Measurements from ENCODE around the gene NTRK3.

DNA sequence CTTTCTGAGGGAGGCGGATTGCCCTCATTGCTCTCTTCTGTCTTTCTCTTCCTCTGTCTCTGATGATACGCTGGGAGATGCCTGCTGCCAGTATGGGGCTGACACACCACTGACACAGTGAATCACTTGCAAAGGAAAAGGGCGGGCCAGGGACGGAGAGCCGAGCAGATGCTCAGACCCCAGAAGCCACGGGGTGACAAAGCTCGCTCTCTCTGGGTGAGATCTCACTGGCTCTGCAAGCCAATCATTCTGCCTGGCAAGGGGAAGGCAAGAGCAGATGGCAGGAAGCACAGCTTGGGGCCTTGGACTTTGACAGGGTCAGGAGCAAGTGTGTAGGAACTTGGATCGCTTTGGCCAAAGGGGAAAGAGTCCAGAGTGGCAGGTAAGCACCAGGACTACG, 198.7 kb downstream of the NTRK3 start:
- no peak for TF ChIP-seq CTCF (IDR thresholded peaks at IDR 0.05)
- no peak for TF ChIP-seq POLR2A (IDR thresholded peaks at IDR 0.05)
- TF ChIP-seq POLR2AphosphoS5 (IDR thresholded peaks at IDR 0.05): no peak

All from prostate gland (tissue), 2 donors.